ENCODE measurements around the gene CKLF.

GRCh38 chr16:66591018-66591417 lies 38.6 kb downstream of the CKLF start:
- TF ChIP-seq POLR2A (IDR thresholded peaks at IDR 0.05) (no peak), CTCF (IDR thresholded peaks at IDR 0.05) (no peak)

All from adrenal gland (tissue), 5 donors.